Lower leg skin (tissue), 3 donors: ENCODE measurements around the gene PDZRN4.

Experiments
- CTCF ChIP-seq, 3 donors: fragments of 450-650 bp; IDR thresholded peaks; one replicate each; pipeline ENCODE4 v1.5.1; 2016; ENCODE audit warnings: antibody characterized with exemption in 3 of 3, mild to moderate bottlenecking in 3 of 3, moderate library complexity in 2 of 3
- POLR2A ChIP-seq, 2 donors: fragments of 450-650 bp; IDR thresholded peaks; one replicate each; pipeline ENCODE4 v1.6.1; 2016 to 2017; ENCODE audit warnings: antibody characterized with exemption in 2 of 2, mild to moderate bottlenecking in 1 of 2, moderate library complexity in 1 of 2

GRCh38 chr12:41293011-41293410 is 104.9 kb downstream of the PDZRN4 start:
- TF ChIP-seq CTCF (IDR thresholded peaks at IDR 0.05) (no peak), POLR2A (IDR thresholded peaks at IDR 0.05) (no peak)
